ENCODE results near the gene CYB561D2. TPM values are rescaled to one million over a fixed set of nuclear protein-coding genes. Genes with fewer than 3 reads are reported as not detected.

Gene CYB561D2
- total RNA-seq, 1 donor, result 57.6 TPM

DNA sequence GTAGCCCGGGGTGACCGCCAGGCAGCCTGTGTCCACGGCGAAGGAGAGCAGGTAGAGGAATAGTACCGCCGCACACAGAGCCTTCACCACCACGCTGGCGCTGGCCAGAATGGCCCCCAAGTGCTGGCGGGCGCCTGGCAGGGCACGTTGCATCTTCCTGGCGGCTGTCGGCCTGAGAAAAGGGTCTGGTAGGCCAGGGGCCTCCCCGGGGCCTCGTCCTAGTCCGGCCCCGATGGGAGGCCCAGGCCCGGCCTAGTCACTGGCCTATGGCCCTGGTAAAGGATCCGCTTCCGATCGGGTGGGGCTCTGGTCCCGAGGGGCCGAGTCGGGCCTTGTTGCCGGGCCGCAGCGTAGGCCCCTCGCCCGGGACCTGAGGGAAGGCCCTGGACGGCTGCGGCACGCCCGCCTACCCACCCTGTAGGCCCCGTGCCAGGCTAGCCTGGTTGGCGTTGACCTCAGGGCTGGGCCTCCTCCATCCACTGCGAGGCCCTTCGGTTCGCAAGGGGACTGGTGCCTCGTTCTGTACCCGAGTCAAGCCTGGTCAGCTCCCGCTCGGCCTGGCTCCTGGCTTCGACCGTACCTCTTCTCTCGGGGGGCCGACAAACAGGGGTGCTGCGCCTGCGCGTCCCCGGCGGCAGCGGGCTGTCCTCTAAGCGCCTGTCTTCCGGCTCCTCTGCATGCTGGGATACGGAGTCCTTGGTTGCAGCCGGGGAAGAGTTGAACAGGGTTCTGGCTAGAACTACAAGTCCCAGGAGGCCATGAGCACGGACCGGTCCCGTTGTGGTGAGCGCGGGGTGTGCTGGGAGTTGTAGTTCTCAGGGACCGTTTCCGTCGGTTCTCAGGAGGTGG is 8.5 kb downstream of the CYB561D2 start, which contains the start of gene TMEM115:
TMEM115 (minus strand) TSS at position 611 of the 849 bp plus-strand sequence; CDS start at position 153, 458 bp downstream.
- peak; percentile 77 to 97 (median 95) for DNase-seq (ENCODE audit: low read depth in 2 of 3, low spot score in 2 of 3)

DNA sequence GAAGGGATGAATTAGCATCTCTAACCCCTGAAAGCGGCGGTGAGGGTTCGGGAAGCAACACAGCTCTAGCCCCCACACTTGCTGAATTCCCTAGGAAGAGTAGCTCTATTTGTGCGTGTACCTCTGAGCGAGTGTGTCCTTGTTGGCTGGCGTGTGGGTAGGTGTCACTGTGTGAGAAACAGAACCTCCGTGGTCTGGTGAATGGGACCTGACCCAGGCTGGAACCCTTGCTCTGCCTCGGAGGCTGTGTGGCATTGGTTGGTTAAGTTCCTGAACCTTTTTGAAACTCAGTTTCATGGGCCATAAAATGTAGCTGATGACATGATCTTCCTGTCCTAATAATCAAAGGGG is 9.1 kb downstream of the CYB561D2 start:
- DNase-seq (ENCODE audit: low read depth in 2 of 3, low spot score in 2 of 3), result no peak

DNA sequence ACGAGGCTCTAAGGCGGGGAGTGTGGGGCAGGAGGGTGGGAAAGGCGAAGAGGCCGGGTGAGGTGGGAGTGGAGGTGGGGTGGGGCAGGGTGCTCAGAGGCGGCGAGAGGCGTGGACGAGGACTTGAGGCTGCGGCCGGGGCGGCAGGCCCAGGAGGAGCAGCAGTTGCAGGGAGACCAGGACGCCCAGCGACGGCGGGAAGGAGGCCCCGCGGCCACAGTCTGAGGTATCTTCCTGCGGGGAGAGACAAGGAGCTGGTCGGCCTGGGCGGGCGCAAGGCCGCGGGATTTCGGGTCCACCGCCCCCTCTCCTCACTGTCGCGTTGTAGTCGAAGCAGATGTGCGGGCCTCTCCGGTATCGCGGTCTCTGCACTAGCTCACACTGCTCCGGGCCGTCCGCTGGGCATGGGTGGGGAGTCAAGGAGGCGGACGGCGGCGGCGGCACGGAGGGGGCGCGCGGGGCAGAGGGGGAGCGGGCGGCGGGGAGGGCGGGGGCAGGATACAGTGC is 14.0 kb downstream of the CYB561D2 start:
- peak in 1 of 3 donors; percentile 41 for DNase-seq (ENCODE audit: low read depth in 2 of 3, low spot score in 2 of 3)

DNA sequence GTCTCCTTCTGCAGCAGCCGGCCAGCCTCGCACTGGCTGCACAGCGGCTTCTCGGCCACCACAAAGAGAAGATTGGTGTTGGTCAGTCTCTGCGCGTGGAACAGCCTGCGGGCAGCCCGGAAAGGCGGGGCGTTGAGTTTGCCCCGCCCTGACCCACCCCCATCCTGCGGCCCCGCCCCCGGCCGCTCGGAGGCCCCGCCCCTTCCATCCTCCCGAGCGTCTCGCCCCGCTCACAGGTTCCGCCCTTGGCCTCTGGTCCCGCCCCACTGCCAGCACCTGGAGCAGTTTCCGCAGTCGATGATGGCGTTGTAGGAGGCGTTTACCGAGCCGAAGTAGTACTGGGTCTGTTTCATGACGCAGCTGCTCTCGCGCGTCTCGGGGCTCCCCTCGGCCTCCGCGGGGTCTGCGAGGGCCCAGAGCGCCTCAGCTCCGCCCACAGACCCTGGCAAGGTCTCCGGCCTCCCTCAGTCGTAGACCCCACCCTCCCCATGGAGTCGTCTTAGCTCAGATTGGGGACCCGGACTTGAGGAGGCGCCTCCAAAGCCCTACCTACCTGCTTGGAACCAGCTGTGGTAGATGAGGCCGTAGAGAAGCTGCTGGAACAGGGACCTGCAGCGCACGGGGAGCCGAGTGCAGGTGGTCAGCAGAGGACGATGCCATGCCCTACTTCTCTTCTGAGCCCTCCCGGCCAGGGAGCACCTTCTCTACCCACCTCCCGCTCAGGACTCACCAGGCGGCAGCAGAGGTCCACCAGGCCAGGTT is 14.6 kb downstream of the CYB561D2 start:
- peak; percentile 83 to 96 (median 90) for DNase-seq (ENCODE audit: low read depth in 2 of 3, low spot score in 2 of 3)

DNA sequence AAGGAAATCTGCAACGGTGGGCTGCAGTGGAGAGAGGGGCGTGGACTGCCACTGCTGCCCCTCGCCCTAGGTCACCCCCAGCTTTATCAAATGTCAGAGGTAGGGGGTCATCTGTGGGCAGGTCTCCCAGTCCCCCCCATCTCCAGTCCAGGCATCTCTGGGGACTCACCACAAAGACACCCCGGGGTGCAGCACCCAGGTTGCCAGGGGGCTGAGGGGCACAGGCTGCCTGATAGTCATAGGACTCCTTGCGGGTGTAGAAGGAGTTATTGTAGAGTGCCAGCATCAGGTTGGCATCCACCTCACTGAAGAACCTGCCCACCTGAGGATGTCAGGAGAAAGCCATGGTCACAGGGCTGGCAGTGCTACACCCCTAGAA is 15.2 kb downstream of the CYB561D2 start:
- no peak for DNase-seq (ENCODE audit: low read depth in 2 of 3, low spot score in 2 of 3)

GRCh38 chr3:50369012-50369670 is 18.5 kb downstream of the CYB561D2 start:
- no peak for DNase-seq (ENCODE audit: low read depth in 2 of 3, low spot score in 2 of 3)

GRCh38 chr3:50370594-50370993 is 19.9 kb downstream of the CYB561D2 start:
- DNase-seq (ENCODE audit: low read depth in 2 of 3, low spot score in 2 of 3), result peak in 1 of 3 donors; percentile 19

DNA sequence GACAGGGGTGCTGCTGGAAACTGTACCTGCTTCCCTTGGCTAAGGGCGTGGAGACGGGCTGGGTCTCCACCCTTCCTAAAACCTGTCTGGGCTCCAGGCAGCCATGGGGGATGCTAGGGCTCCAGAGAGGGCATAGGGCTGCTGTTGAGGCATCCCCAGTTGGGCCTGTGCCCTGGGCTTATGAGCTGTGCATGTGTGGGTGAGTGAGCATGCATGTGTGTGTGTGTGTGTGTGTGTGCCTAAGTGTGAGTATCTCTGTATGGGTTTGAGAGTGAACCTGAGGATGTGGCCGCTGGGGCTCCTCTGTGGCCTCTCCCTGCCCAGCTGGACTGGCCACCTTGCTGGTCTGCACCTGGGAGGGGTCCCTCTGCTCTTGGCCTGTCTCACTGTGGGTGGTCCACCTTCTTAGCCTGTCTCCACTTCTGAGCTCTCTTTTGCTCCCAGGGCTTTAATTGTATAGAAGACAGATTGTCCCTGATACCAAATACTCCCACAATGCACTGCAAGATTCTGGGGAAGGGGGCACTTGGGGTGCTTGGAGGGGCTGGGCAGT is 20.5 kb downstream of the CYB561D2 start:
- no peak for DNase-seq (ENCODE audit: low read depth in 2 of 3, low spot score in 2 of 3)

DNA sequence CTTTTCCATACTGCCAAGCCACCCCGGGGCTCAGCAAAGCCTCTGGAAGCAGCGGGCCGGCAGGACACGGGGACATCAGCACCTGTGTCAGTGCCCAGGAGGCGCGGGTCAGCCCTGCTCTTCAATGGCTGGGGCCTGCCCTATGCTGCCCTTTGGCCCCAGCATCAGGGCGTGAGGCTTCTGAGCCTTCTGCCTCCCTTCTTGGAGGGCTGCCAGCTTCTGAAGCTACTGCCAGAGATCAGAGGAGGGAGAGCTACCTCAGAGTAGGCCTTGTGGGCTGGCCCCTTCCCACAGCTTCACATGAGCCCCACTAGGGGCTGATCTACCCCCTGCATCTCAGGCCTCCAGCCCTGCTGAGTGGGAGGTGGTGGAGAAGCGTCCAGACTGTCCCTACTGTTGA is 21.7 kb downstream of the CYB561D2 start:
- DNase-seq (ENCODE audit: low read depth in 2 of 3, low spot score in 2 of 3), result peak in 2 of 3 donors; percentile 53 to 74

GRCh38 chr3:50373146-50374051 is 22.7 kb downstream of the CYB561D2 start:
- DNase-seq (ENCODE audit: low read depth in 2 of 3, low spot score in 2 of 3), result no peak

DNA sequence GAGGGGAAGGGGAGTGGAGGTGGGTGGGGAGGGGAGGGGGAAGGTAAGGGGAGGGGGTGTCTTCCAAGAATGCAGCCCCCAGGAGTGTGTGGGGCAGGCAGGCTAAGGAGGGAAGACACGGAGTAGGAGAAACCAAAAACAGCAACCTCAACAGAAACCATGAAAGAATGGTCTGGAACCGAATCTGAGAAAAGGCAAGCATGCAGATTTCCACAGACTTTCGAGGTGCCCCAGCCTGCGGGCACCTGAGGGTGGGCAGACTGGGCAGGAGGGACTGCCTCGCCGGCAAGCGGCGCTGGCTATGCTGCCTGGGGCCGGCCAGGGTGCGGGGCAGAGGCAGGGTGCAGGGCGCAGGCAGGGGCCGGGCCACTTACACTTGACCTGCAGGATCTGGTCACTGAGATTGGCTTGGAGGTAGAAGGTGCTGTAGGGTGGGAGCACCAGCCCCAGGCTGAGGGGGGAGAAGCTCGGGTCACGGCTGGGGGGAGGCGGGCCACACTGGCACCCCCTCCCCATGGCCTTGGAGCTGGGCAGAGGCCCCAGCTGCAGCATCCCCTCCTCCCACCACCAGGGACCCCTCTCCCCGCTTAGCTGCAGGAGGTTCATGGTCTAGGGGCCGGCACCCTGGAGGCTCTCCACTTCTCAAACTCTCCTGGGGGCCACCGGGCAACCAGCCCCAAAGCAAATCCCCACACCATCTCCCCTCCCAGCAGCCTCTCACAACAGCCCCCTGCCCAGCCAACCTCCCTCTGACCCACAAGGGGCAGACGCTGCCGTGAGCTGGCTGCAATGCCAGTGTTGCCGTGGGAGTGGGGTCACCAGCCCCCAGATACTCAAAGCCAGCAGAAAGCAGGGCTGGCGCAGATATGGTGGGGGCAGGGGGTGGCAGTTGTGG is 23.9 kb downstream of the CYB561D2 start:
- no peak for DNase-seq (ENCODE audit: low read depth in 2 of 3, low spot score in 2 of 3)

DNA sequence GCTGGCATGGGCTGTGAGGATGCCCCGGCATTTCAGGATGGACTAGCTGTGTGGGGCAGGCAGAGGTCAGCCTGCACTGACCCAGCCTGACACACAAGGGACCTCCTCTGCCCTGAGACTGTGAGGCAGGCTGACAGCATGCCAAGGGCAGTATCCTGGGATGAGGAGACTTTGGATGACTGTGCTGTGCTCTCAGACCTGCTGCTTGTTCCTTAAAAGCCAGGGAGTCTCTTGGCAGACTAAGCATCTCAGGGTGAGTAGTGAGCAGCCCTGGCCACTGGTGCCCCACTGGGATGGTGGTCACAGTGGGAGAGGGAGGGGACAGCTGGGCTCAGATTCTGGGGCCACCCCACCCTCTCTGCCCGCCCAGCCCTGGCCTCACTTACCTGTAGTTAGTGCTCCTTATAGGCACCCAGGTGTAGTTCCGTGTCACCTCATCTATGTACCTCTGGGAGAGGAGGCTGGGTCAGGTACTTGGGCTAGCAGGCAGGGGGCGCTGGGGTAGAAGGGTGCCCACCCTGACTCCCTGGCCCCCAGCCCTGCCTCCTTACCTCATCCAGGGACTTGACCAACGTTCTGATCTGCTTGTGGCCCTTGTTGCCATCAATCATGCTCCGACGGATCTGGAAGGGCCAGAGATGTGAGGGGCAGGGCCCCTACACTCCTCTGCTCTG is 24.7 kb downstream of the CYB561D2 start:
- no peak for DNase-seq (ENCODE audit: low read depth in 2 of 3, low spot score in 2 of 3)

GRCh38 chr3:50378024-50378423 is 27.4 kb downstream of the CYB561D2 start:
- DNase-seq (ENCODE audit: low read depth in 2 of 3, low spot score in 2 of 3), result no peak

DNA sequence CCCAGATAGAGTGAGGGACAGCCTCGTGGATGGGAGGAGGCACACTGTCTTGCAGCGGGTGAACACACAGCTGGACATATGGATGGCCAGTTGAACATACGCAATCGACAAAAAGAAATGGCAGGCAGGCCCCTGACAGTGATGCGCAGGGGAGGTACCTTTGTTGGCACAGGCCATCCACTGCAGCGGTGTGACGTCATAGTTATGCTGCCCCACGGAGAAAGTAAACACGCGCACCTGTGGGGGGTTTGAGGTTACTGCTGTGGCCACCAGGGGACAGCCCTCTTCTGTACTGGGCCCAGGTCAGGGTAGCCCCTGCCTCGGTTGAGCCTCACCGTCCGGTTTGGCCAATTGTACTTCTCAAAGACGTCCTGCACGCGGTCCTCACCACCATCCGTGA is 28.1 kb downstream of the CYB561D2 start:
- no peak for DNase-seq (ENCODE audit: low read depth in 2 of 3, low spot score in 2 of 3)

DNA sequence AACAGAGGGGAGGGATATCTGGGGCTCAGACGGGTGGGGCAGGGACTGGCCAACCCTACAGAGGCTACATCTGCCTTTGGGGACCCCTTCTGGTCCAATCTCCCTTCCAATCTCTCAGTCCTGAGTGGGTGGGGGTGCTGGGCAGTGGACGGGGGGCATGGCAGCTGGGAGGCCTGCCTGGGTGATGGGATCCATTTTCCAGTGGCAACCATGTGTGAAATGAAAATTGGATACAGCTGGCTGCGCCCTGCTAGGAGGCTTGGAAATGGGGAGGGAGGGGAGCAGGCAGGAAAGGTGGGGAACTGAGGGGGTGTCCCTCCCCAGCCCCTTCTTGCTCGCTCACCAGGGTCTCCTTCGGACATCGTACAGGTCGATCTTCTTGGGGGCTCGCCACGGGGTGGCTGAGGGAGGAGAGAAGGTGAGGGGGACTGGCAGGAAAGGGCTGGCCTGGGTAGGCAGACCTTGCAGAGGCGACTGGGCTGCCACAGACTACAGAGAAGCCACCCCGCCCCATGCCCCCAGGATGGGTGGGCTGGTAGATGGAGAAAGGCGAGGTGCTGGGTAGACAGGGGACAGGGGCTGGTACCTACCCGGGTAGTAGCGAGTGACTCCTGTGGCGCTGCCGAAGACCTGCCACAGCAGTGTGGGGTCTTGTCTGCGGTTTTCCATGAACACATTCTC is 29.9 kb downstream of the CYB561D2 start:
- DNase-seq (ENCODE audit: low read depth in 2 of 3, low spot score in 2 of 3), result no peak

DNA sequence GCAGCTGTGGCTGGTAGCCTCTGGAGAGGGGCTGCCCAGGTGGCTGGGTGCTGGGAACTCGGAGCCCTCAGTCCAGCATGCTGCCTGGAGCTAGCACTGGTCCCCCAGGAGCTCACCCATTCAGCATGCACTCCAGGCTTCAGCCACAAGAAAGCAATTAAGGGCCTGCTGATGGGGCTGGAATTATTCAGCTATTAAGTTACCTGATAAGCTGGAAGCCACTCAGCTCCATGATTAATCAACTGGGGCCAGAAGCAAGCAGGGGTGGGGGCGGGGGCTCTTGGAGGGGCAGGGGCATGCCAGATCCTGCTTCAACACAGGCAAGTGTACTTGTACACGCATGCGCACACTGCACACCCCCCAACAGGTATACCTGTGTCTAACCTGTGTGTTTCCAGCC is 30.7 kb downstream of the CYB561D2 start:
- DNase-seq (ENCODE audit: low read depth in 2 of 3, low spot score in 2 of 3), result no peak

GRCh38 chr3:50382722-50383121 is 32.1 kb downstream of the CYB561D2 start:
- DNase-seq (ENCODE audit: low read depth in 2 of 3, low spot score in 2 of 3), result no peak

DNA sequence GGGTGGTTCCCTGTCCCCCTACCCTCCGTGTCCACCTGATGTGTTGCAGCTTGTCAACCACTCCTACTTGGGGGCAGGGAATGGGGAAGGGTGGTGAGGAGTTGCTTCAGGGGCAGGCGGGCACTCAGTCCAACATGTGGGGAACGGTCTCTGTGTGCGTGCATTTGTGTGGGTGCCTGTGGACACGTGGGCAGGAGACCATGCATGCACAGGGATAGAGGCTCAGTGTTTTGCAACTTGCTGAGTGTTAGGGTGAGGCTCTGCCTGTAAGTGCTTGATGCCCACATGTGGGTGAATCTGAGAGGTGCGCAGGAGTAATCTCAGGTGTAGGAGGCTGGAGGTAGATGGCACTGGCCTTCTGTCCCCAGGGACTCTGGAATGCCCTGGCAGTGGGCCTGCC is 33.1 kb downstream of the CYB561D2 start:
- DNase-seq (ENCODE audit: low read depth in 2 of 3, low spot score in 2 of 3), result no peak

Measured in hematopoietic multipotent progenitor cell (in vitro differentiated cells).